Amygdala (tissue), 56 donors: ENCODE measurements around the gene GALNT17.

Experiments used
- DNase-seq, 56 donors: peaks; one replicate each; lab custom pipeline; 2025; lab: John Stamatoyannopoulos, UW

Gene GALNT17

GRCh38 chr7:71132127-71132376 is at the start of gene GALNT17:
TSS of gene GALNT17 (plus strand) at chr7:71132144.
- DNase-seq: no peak

GRCh38 chr7:71095266-71095860 is 36.6 kb upstream of the GALNT17 start:
- DNase-seq: no peak

- DNase-seq: no peak
These were observed 35.6 kb upstream of the GALNT17 start for GRCh38 chr7:71096351-71096750.

- DNase-seq: no peak
These were observed 25.7 kb upstream of the GALNT17 start for GRCh38 chr7:71106226-71106625.

DNA sequence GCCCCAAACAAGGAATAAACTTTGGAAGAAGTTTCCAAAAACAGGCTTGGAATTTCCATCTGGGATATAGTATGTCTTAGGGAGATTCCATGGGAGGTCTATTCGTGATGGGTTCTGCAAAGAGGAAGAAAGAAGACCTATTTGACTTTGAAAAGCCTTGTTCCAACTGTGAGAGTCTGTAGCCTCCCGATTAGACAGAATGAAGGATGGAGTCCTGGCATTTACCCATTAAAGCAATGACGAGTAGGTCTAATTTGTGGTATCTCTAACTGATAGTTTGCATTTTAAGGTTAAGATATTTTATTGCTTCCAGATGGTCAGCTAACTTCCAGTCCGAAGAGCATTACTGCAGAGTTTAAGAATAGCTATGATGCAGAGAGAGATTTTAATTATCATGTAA is 19.5 kb upstream of the GALNT17 start:
- no peak for DNase-seq

GRCh38 chr7:71120096-71120495 is 11.8 kb upstream of the GALNT17 start:
- DNase-seq: no peak

DNA sequence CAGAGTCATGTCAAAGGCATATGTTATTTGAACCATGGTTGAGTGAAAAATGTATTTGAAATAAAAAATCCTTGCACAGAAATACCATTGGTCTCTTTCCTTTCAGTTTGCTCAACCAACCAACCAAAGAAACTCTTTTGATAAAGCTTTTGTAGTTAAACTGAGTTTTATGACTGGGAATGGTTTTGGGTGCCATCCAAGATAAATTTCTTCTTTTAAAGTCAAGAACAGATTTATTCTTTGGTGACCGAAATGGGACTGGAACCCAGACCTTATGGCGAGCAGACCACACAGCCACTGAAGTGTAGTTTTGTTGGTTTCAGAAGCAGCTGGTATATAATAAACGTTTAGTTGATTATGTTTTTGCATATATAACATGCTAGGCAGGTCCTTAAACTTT is 2.8 kb upstream of the GALNT17 start:
- DNase-seq: no peak

DNA sequence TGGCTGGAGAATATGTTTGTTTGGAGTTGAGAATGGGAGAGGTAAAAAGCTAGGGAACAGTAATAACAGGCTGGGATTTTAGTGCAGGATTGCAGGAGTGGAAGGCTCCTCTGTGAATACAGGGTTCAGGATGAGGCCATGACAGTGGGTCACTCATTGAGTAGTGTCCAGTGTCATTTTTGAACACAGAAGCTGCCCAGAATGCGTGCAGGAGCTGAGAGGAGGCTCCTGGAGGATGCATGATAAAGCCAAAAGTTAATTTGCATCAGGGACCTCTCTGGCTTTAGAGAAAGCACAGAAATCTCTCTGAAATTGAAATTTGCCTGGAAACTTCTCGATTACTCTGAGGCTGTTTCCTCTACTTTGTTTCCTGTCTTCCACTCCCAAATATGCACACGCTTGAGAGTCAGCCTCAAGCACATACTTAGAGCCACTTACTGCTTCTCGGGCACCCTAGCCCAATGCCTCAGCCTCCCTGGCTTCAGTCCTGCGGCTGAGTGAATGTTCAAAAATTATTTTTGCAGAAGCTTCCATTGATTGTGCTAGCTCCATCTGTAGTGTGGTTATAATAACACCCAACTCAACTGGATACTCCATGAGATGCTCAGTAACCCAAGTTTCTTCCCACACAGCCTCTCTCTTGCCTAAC is 1.8 kb upstream of the GALNT17 start:
- no peak for DNase-seq

DNA sequence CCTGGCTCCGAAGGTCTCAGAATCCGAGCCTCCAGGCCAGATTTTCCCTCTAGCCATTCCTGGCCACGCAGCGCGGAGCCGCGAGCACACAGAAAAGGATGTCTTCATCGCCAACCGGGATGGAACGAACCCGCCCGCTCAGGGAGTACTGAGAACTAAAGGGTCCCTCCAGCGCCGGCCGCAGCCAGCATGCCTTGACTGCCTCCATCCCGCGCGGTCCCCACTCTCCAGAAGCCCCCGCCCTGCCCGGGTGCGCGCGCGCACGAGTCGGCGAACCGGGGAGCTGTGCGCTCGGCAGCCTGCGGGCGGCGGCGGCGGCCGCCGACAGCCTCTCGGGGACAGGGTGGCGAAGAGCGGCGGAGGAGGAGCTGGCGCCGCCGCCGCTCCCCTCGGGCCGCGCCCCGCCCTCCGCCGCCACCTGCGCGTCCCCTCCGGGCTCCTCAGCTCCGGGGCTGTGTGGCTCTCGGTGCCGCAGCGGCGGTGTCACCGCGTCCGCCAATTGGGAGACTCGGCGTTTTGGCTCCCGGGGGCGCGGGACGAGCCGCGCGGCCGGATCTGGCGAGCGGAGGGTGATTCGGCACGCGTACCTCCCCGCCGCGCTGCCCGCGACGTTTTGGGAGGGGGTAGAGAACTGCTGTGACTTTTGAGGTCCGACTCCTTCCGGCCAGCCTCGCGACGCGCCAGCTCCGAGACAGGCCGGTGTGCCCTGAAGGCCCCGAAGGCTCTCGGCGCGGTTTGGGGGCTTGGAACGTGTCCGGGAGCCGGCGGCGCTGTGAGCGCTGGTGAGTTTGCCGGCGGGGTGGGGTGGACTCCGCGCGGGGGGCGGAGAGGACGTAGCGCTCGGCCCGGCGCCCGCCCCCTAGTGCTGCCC is 453 bp upstream of the GALNT17 start:
- DNase-seq: peak in 42 of 56 donors; percentile 5 to 67 (median 32)

- DNase-seq: peak in 3 of 56 donors; percentile 4 to 36 (median 4)
These were observed 660 bp downstream of the GALNT17 start for GRCh38 chr7:71132377-71133231.

- peak in 1 of 56 donors; percentile 30 for DNase-seq
These were observed 1.3 kb downstream of the GALNT17 start for GRCh38 chr7:71133232-71133622.

DNA sequence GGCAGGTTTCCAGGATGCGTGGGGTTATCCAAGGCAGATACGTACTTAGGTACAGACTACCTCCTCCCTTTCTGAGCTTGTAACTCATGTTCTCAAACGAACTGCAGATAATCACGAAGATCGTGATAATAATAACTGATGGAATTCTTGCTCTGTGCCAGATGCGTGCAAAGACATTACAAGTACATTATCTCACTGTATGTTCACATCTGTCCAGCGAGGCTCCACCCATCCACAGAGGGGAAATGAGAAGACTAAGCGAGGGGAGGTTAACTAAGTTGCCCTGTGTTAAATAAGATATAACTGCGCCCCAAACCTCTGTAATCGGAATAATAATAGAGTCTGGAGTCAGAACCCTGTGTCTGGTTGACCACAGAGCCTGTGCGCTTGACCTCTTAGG is 1.9 kb downstream of the GALNT17 start:
- no peak for DNase-seq

DNA sequence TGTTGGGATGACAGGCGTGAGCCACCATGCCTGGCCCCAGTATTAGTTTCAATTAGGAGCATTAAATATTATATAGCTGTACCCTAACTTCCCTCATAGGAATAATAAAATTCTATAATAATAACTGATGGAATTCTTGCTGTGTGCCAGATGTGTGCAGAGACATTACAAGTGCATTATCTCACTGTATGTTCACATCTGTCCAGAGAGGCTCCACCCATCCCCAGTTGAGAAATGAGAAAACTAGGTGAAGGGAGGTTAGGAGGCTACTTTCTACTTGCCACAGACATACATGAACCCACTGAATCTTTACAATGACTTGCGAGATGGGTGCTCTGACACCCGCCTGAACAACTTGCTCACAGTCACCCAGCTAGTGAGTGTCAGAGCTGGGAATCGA is 3.2 kb downstream of the GALNT17 start:
- no peak for DNase-seq

- no peak for DNase-seq
These were observed 3.7 kb downstream of the GALNT17 start for GRCh38 chr7:71135663-71136062.

GRCh38 chr7:71137479-71137878 is 5.5 kb downstream of the GALNT17 start:
- DNase-seq: no peak

GRCh38 chr7:71140264-71140663 is 8.3 kb downstream of the GALNT17 start:
- DNase-seq: no peak

DNA sequence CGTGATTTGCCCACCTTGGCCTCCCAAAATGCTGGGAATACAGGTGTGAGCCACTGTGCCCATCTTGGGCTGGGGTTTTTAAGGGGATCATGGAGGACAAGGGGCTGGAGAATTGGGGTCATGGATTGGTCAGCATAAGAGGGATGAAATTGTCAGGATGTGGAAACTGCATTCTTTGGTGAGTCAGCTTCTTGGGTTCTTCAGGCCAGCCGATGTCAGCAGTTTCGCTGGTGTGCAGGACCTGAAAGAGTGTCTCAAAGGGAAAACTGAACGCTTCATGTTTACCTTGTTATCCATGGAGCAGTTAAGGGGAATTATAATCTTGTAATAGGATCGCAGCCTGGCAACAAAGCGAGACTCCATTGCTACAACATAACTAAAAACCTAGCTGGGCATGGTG is 13.0 kb downstream of the GALNT17 start:
- no peak for DNase-seq

GRCh38 chr7:71145906-71146901 is 14.3 kb downstream of the GALNT17 start:
- peak in 2 of 56 donors; percentile 4 to 18 for DNase-seq

DNA sequence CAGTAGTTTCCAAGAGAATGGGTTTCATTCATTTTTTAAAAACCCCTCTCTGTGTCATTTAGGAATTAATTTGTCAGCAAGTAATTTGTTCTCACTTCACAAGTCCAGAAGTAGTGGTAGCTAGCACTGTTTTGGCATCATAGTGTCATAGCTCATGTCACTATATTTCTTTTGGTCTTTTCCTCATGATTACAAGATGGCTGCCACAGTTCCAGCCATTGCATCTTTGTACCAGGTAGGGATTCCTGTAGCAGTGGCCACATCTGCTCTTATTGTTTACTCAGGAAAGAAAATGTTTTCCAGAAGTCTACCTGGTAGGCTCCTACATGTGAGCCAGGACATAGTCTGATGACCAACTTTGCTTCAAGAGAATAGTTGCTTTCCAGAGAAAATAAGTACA is 16.2 kb downstream of the GALNT17 start:
- DNase-seq: no peak

GRCh38 chr7:71155236-71155635 is 23.3 kb downstream of the GALNT17 start:
- no peak for DNase-seq
